AG08396 (cell line): ENCODE measurements around the gene IPPK.

Source experiments
- DNase-seq: peaks from one replicate; pipeline ENCODE4 v3.0.0; 2012; ENCODE audit warnings: low spot score, mixed read lengths

The IPPK gene

GRCh38 chr9:92669890-92670708 is at the start of gene IPPK:
IPPK (minus strand) TSS chr9:92670131; CDS start chr9:92669988, 143 bp downstream.
- DNase-seq, result peak; percentile 98

- DNase-seq, result no peak
These were observed 49.2 kb upstream of the IPPK start for GRCh38 chr9:92719028-92719647.

- DNase-seq, result no peak
These were observed 48.4 kb upstream of the IPPK start for GRCh38 chr9:92718086-92719001.

GRCh38 chr9:92717201-92718085 is 47.5 kb upstream of the IPPK start:
- no peak for DNase-seq

- peak; percentile 78 for DNase-seq
These were observed 46.6 kb upstream of the IPPK start for GRCh38 chr9:92716557-92716956.

GRCh38 chr9:92715488-92716231 is 45.7 kb upstream of the IPPK start:
- no peak for DNase-seq

- DNase-seq, result peak; percentile 5
These were observed 45.0 kb upstream of the IPPK start for GRCh38 chr9:92714787-92715487.

GRCh38 chr9:92714016-92714415 is 44.1 kb upstream of the IPPK start:
- DNase-seq, result no peak

- DNase-seq, result peak; percentile 3
These were observed 43.6 kb upstream of the IPPK start for GRCh38 chr9:92713528-92713927.

- peak; percentile 4 for DNase-seq
These were observed 42.8 kb upstream of the IPPK start for GRCh38 chr9:92712767-92713166.

- DNase-seq, result no peak
These were observed 41.9 kb upstream of the IPPK start for GRCh38 chr9:92711844-92712243.

- no peak for DNase-seq
These were observed 41.2 kb upstream of the IPPK start for GRCh38 chr9:92711146-92711545.

GRCh38 chr9:92710368-92710767 is 40.4 kb upstream of the IPPK start:
- DNase-seq, result no peak

GRCh38 chr9:92709954-92710353 is 40.0 kb upstream of the IPPK start:
- DNase-seq, result no peak

GRCh38 chr9:92709240-92709639 is 39.3 kb upstream of the IPPK start:
- DNase-seq, result peak; percentile 12

GRCh38 chr9:92707530-92707929 is 37.6 kb upstream of the IPPK start:
- DNase-seq, result peak; percentile 3

GRCh38 chr9:92706218-92706940 is 36.4 kb upstream of the IPPK start:
- DNase-seq, result peak; percentile 17

- DNase-seq, result no peak
These were observed 34.6 kb upstream of the IPPK start for GRCh38 chr9:92704528-92704927.

GRCh38 chr9:92696619-92697018 is 26.7 kb upstream of the IPPK start:
- DNase-seq, result no peak
